GM21390 (cell line): ENCODE measurements around the gene BCL2L2.
"Not testable (repeated sequence)": the region's sequence is repeated elsewhere in the genome, so short reads cannot be mapped to it uniquely, and the experiment has no call there.

ENCODE experiments used
- ATAC-seq: cut with Tn5 transposase; IDR thresholded peaks from one replicate; pipeline ENCODE4 v1.9.1; 2021; ENCODE audit not compliant: unreplicated experiment

Gene BCL2L2

GRCh38 chr14:23306412-23307145, at the start of gene BCL2L2:
Gene BCL2L2, plus strand, starts transcription at chr14:23306833. Its CDS starts 935 bp downstream, at chr14:23307768.
- no peak for ATAC-seq

GRCh38 chr14:23258256-23258655, 48.4 kb upstream of the BCL2L2 start:
- no peak for ATAC-seq

DNA sequence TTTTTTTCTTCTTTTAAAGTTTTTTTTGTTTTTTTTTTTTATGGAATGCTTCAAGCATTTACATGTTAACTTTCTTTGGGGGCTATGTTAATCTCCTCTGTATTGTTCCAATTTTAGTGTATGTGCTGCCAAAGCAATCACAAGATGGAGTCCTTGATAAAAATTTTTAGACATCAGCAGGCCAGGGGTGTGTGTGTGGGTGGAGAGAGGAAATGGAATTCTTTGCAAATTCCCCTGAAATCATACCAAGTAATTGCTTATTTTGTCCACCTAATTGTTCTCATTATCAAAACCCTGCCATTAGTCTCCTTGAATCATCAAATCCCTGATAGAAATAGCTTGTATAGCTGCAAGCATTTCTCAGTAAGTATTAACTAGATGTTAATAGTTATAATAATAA, 47.2 kb upstream of the BCL2L2 start:
- no peak for ATAC-seq

- ATAC-seq = not testable (repeated sequence)
Measured at GRCh38 chr14:23260849-23261248, 45.8 kb upstream of the BCL2L2 start.

DNA sequence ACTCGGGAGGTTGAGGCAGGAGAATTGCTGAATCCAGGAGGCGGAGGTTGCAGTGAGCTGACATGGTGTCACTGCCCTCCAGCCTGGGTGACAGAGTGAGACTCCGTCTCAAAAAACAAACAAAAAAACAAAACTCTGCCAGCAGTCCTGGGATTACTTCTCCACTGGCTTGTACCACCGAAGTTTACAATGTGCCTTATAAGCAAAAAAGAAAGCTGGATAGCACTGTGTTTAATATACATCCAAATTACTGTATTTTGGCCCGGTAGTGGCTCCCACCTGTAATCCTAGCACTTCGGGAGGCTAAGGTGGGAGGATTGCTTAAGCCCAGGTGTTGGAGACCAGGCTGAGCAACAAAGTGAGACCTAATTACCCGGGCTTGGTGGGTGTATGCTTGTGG, 37.4 kb upstream of the BCL2L2 start:
- ATAC-seq = no peak

GRCh38 chr14:23275412-23275811, 31.2 kb upstream of the BCL2L2 start:
- no peak for ATAC-seq

DNA sequence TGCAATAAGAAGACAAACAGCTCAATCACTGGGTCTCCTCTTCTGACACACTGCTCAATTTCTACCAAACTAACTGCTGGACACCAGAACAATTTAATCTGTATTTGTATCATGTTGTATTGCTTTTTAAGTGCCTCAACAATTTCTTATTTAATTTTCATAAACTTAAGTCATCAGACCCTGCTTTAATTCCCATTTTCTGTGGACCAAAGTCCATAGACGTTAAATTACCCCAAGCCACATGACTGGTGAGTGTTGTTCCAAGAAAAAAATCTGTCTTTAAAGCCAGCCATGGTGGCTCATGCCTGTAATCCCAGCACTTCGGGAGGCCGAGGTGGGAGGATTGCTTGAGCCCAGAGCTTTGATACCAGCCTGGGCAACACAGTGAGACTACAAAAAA, 29.4 kb upstream of the BCL2L2 start:
- ATAC-seq = no peak

- not testable (repeated sequence) for ATAC-seq
Measured at GRCh38 chr14:23277928-23278327, 28.7 kb upstream of the BCL2L2 start.

DNA sequence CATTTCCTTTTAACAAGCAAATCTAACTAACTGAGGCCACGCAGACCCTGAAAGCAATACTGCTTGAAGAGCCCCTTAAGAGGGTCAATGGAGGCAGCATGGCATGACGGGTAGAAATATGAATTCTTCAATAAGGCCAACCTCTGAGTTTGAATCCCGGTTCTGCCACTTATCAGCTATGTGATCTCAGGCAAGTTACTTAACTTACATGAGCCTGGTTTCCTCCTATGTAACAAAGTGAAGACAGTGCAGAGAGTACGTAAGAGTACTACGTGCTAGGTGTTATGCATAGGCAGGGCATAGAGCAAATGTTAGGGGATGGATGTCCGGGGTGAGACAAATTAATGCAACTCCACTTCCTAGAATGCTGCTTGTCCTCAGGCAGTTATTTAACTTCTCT, 25.4 kb upstream of the BCL2L2 start:
- ATAC-seq = no peak

- ATAC-seq = no peak
Measured at GRCh38 chr14:23284654-23285529, 21.7 kb upstream of the BCL2L2 start.

GRCh38 chr14:23285530-23286019, 21.1 kb upstream of the BCL2L2 start:
- ATAC-seq = peak; percentile 20

DNA sequence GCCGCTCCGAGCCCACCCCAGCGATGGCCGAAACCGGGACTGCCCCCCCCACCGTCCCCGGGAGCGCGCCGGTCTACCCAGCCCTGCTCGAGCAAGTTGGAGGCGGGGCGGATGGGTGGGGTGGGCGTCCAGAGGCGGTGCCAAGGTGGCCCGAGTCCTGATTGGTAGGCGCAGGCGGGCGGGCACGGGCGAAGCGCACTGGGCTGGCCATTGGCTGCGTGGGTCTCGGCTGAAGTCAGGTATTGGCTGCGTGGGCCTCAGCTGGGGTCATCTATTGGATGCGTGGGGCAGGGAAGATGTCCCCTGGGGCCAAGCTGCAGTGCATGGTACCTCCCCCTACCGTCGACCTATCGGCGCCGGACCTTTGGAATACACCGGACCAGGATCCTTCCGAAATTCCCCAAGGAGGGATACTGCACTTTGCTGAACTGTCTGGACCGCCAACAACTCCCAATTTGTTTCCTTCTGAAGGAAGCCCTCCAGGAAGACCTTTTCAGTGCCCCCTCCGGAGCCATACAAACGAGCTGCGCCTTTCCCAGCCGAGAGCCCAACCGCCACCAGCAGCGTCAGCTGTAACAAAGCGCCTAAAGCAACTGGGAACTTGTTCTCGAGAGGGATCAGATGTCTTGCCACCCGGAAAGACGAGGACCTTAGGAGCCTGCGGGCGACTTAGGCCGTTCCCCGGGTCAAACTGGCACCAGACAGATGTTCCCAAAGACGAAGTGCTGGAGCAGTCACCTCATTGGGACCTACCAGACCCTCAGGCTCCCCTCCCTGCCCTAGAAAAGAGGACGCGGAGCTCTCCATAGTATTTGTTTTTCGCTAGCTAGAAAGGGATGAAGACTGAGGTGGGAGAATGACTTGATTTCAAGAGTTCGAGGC, 20.4 kb upstream of the BCL2L2 start, which contains the start of gene HOMEZ:
HOMEZ (minus strand) TSS at position 113 of the 882 bp plus-strand sequence. CDS start 180 bp downstream, outside the sequence.
- ATAC-seq = peak; percentile 97

DNA sequence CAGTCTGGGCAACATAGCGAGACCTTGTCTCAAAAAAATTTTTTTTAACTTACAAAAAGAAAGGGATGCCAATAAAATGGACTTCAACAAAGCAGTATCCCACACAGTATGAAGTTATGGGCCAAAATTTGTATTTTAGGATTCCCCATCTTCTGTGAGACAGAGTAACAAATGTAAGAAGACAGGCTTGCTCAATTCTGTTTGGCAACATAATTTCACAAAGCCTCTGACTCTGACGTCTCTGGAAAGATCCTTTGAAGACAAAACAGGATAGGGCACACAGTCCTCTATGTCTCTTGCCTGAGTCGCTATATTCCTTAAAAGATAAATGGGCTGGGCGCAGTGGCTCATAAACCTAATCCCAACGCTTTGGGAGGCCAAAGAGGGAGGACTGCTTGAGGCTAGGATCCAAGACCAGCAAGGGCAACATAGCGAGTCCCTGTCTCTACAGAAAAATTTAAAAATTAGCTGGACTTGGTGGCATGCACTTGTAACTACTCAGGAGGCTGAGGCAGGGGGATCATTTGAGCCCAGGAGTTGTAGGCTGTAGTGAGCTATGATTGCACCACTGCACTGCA, 19.6 kb upstream of the BCL2L2 start:
- no peak for ATAC-seq

- peak; percentile 46 for ATAC-seq
Measured at GRCh38 chr14:23294734-23295561, 11.7 kb upstream of the BCL2L2 start.

- ATAC-seq = no peak
Measured at GRCh38 chr14:23296012-23296777, 10.4 kb upstream of the BCL2L2 start.

GRCh38 chr14:23297096-23297495, 9.5 kb upstream of the BCL2L2 start:
- ATAC-seq = no peak

GRCh38 chr14:23297611-23298277, 8.9 kb upstream of the BCL2L2 start:
- ATAC-seq = no peak

DNA sequence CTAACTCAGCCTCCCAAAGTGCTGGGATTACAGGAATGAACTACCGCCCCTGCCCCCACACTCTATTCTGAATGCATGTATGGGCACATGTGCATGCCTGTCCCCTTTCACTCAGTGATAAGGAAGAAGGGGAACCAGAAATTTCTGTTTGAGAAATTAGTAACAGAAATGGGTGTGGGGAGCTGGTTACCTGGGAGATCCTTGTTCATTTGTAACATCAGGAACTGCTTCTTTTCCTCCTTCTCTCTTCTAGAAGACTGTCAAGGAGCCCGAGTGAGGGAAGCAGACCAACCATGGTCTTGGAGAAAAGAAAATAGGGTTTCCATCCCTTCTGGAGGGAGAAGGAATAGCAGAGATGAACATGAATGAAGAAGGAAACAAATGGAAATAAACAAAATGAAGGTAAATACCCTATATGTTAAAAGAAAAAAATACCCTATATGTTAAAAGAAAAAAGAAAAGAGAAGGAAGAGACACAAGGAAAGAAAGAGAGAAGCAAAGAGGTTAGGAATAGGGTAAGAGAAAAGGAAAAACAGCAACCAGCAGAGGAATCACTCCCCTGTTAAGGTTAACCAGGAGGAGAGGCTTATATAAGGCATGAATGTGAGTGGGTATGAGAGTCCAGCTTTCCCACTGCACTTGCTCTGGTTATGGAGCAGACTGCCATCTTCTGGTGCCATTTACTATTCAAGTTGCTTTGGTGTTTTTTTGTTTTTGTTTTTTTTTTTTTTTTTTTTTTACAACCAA, 7.2 kb upstream of the BCL2L2 start:
- no peak for ATAC-seq
